ENCODE data around the gene RELL1.

GRCh38 chr4:37667197-37668100, 18.7 kb downstream of the RELL1 start:
- TF ChIP-seq CTCF (IDR thresholded peaks at IDR 0.05), result no peak
- TF ChIP-seq POLR2A (IDR thresholded peaks at IDR 0.05), result no peak
- no peak for TF ChIP-seq POLR2AphosphoS5 (IDR thresholded peaks at IDR 0.05)
- TF ChIP-seq EP300 (IDR thresholded peaks at IDR 0.05), result no peak

All from stomach (tissue), 4 donors.